NB4 (cell line): ENCODE data around the gene ACSL5.

Source experiments
- DNase-seq: peaks from one replicate; pipeline ENCODE4 v3.0.0; 2010; ENCODE audit warnings: low read depth
- H3K4me3 ChIP-seq: one replicate; pipeline ENCODE4 v1.5.1; 2011; ENCODE audit warnings: mild to moderate bottlenecking, low read depth, low read length, moderate library complexity
- CTCF ChIP-seq: IDR thresholded peaks from one replicate; pipeline ENCODE4 v1.5.1; 2012; ENCODE audit warnings: low read depth, low read length
- MYC ChIP-seq: IDR thresholded peaks from 2 replicates; pipeline ENCODE4 v1.6.1; 2011; ENCODE audit warnings: low read depth, low read length
- POLR2A ChIP-seq: IDR thresholded peaks from 2 replicates; pipeline ENCODE4 v1.6.1; 2011; ENCODE audit warnings: mild to moderate bottlenecking; ENCODE audit not compliant: insufficient read length; ENCODE audit errors: extremely low read depth
- TF ChIP-seq, protein P1 (sequence below): IDR thresholded peaks from 2 replicates; pipeline ENCODE4 v1.6.1; 2011; ENCODE audit warnings: low read depth, low read length

The ACSL5 gene

DNA sequence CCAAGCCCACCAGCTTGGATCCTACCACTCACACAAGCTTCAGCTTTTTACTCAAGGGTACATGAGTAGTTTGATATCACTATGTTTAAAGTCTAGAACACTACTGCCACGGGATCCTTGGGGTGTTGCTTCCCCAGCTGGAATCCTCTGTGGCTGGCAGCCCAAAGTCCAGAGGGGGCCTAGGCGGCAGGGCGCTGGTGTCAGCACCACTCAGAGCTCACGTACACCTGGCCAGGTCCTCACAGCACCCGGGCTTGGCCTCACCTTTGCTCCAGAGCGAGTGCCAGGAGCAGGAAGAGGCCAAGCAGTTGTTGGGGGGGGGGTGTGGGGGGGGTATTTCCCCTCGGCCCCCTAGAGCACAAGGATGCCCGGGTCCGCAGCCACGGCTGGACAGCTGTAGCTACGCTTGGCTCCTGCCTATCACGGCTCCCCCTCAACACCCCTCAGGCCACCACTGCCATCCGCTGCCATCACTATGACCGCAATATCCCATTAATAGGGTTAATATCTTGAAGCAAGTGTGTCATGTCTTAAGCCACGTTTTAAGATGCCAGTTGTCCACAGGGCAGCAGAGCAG is 55.8 kb downstream of the ACSL5 start:
- TF ChIP-seq, protein P1, sequence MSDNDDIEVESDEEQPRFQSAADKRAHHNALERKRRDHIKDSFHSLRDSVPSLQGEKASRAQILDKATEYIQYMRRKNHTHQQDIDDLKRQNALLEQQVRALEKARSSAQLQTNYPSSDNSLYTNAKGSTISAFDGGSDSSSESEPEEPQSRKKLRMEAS: no peak
- TF ChIP-seq POLR2A: no peak
- DNase-seq: no peak
- no peak overlapping the region for H3K4me3 ChIP-seq

DNA sequence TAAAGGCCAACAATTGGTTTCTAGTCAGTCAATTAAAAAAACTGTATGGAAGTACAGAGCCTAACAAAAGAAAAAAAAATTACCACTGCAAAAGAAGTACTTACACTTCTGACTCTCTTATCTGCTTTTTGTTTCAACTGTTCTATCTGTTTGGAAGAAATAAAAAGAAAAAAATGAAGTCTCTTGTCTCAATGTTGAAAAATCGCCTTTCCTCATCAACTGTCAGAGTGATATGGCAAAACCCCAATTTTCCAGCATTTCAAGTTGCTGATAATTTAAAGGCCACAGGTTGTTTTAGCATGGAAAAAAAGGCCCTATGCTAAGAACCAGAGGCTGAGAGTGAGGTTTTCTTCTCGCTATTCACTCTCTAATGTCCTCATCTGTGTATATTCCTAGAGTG is 59.2 kb downstream of the ACSL5 start:
- DNase-seq: no peak
- no peak overlapping the region for H3K4me3 ChIP-seq
- TF ChIP-seq POLR2A: no peak
- TF ChIP-seq, protein P1: no peak
- no peak for TF ChIP-seq CTCF
- no peak for TF ChIP-seq MYC

DNA sequence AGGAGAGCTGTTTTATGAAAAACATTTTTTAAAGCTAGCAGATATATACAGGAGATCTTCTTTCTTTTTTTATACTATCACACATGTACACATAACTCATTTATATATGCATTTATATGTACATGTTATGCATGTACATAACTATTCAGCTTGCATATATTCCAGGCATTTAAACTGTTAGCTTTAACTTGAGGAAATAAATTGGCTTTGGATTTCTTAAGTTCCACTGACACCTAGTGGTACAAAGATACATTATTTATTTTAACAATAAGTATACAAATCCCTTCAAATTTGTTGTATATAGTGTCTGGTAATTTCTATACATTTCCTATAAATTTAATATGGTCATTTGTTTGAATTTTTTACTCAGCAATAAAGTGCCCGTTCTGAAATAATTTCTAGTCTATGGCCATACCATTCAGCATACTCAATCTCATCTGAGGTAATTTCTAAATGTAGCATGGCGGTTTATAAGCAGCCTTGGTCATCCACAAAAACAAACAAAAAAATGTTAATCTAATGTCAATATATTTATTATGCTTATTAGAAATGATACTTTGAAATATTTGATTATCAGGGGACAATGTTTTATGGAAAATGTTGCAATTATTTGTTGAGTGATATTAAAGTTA is 61.2 kb downstream of the ACSL5 start:
- TF ChIP-seq MYC (no peak), POLR2A (no peak), CTCF (no peak)
- TF ChIP-seq, protein P1: no peak
- peak; percentile 48 for DNase-seq

GRCh38 chr10:112438356-112438755 is 64.4 kb downstream of the ACSL5 start:
- TF ChIP-seq, protein P1: no peak
- no peak for TF ChIP-seq POLR2A
- no peak overlapping the region for H3K4me3 ChIP-seq
- DNase-seq: no peak

More for the DNA sequence above, 61.2 kb downstream of the ACSL5 start:
- no peak overlapping the region for H3K4me3 ChIP-seq

DNA sequence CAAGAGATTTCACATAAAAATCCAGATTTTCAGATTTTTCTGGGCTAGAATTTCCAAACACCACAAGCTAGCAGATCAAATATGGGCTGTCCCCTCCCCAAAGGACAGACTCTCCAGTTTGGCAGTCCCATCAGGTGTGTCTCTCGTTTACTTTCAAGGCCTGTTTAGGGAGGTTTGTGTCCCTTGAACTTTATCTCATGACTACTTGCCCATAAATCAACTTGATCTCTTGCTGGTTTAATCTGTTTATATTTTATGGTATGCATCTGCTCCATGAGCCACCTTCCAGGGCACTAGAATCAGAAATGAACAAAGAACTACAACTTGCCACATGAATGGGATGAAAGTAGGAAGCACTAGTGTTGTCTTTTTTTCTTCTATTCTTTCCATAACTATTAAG is 67.6 kb downstream of the ACSL5 start:
- H3K4me3 ChIP-seq: no peak overlapping the region
- no peak for DNase-seq
- TF ChIP-seq CTCF (no peak), MYC (no peak), POLR2A (no peak)
- TF ChIP-seq, protein P1: no peak

DNA sequence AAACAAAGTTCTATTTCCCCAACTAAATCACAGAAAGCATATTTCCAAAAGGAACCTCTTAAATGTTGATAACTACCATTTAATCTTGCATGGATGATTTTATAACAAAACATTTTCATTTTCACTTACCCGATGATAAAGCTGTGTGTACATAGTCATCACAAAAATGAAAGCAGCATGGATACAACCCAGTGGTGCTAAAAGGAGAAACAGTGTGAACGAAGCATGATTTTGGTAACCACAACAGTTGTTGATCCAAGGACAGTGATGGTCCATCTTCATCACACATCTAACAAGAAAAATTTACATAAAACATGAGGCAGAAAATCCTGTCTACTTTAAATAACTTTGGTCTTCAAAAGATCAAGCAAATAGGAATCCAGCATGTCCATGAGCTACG is 68.1 kb downstream of the ACSL5 start:
- TF ChIP-seq POLR2A: no peak
- TF ChIP-seq, protein P1: no peak
- no peak for TF ChIP-seq CTCF
- TF ChIP-seq MYC: no peak
- no peak overlapping the region for H3K4me3 ChIP-seq
- DNase-seq: no peak
